Chondrocyte (in vitro differentiated cells): ENCODE results near the gene MOCS1. TPM values are rescaled to one million over a fixed set of nuclear protein-coding genes. Genes with fewer than 3 reads are reported as not detected.
"Not testable (repeated sequence)": the region's sequence is repeated elsewhere in the genome, so short reads cannot be mapped to it uniquely, and the experiment has no call there.

ENCODE experiments used
- DNase-seq: peaks from one replicate; pipeline ENCODE4 v3.0.0; 2021; ENCODE audit warnings: mixed read lengths, low spot score
- H3K27ac Mint-ChIP-seq: one replicate; pipeline ENCODE4 v1.8.0; 2021; ENCODE audit warnings: mild to moderate bottlenecking, moderate library complexity, mixed read lengths; ENCODE audit not compliant: unreplicated experiment
- H3K27me3 Mint-ChIP-seq: 2 replicates; pipeline ENCODE4 v1.8.0; 2021; ENCODE audit warnings: low read depth, mixed read lengths
- H3K36me3 Mint-ChIP-seq: 2 replicates; pipeline ENCODE4 v1.8.0; 2021; ENCODE audit warnings: low read depth, mixed read lengths
- H3K4me1 Mint-ChIP-seq: 2 replicates; pipeline ENCODE4 v1.8.0; 2021; ENCODE audit warnings: low read depth, mild to moderate bottlenecking, mixed read lengths
- H3K4me3 Mint-ChIP-seq: one replicate; pipeline ENCODE4 v1.8.0; 2021; ENCODE audit warnings: mild to moderate bottlenecking, moderate library complexity, mixed read lengths; ENCODE audit not compliant: unreplicated experiment
- H3K9me3 Mint-ChIP-seq: 2 replicates; pipeline ENCODE4 v1.8.0; 2021; ENCODE audit warnings: low read depth, mixed read lengths
- total RNA-seq: library from RNA; stranded (reverse); gene quantifications from 3 replicates; pipeline ENCODE4 v1.2.1, GENCODE V29; 2021
- TF ChIP-seq, protein P1 (sequence below): fragments of 200-600 bp; sonication (generic); IDR thresholded peaks from 2 replicates; pipeline ENCODE4 v1.5.0; 2021; ENCODE audit warnings: antibody characterized with exemption, mild to moderate bottlenecking, moderate library complexity

The MOCS1 gene
- total RNA-seq, 1 donor from 2014 or later = 35.2 TPM

DNA sequence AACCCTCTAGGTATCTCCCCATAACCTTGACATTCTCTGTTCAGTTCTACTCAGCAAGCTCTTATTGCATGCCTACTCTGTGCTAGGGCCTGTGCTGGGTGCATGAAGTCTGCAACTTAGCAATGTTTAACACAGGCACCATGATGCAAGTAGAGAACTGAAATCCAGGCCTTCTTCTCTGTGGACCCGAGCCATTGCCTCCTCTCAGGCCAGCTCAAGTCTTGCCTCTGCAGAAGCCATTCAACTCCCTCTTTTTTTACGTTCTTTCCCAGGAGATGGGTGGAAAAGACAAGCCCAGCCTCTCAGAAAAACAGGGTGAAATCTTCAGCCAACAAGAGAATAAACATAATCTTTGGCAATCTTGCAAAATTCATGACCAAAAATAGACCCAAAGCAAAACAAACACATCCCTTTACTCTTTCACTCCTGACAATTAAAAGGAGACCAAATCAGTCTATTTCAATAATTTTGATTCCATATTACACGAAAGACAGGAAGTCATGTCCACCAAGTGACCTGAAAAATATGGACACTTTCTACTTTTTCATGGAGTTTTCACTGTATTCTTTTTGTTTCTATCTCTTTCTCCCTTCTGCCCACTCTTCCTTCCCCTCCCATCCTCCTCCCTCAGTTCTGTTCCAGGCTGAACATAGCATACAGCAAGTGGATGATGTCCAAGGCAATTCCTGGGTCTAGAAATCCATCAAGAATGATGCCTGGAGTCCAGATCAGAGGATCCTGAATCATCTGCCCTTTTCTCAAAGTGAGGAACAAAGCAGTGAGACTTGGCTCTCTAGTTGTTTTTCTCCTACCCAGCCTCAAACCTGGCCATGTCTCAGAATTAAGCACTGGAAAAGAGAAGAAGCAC is 45.4 kb upstream of the MOCS1 start:
- H3K9me3 Mint-ChIP-seq = no peaks in the 10 kb centered on the region
- H3K36me3 Mint-ChIP-seq = no peaks in the 10 kb centered on the region
- no peaks in the 10 kb centered on the region for H3K27me3 Mint-ChIP-seq
- H3K27ac Mint-ChIP-seq = peak overlapping the region; percentile 90
- TF ChIP-seq, protein P1, sequence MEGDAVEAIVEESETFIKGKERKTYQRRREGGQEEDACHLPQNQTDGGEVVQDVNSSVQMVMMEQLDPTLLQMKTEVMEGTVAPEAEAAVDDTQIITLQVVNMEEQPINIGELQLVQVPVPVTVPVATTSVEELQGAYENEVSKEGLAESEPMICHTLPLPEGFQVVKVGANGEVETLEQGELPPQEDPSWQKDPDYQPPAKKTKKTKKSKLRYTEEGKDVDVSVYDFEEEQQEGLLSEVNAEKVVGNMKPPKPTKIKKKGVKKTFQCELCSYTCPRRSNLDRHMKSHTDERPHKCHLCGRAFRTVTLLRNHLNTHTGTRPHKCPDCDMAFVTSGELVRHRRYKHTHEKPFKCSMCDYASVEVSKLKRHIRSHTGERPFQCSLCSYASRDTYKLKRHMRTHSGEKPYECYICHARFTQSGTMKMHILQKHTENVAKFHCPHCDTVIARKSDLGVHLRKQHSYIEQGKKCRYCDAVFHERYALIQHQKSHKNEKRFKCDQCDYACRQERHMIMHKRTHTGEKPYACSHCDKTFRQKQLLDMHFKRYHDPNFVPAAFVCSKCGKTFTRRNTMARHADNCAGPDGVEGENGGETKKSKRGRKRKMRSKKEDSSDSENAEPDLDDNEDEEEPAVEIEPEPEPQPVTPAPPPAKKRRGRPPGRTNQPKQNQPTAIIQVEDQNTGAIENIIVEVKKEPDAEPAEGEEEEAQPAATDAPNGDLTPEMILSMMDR = no peak
- no peak overlapping the region for H3K4me3 Mint-ChIP-seq
- peaks cover 32% of the 10 kb centered on the region for H3K4me1 Mint-ChIP-seq
- DNase-seq = no peak

GRCh38 chr6:39978240-39978639 is 44.0 kb upstream of the MOCS1 start:
- no peak for DNase-seq
- Mint-ChIP-seq H3K4me3 (no peak overlapping the region), H3K4me1 (peaks cover 32% of the 10 kb centered on the region), H3K27ac (no peak overlapping the region), H3K36me3 (no peaks in the 10 kb centered on the region), H3K9me3 (no peaks in the 10 kb centered on the region), H3K27me3 (no peaks in the 10 kb centered on the region)
- TF ChIP-seq, protein P1 = no peak

DNA sequence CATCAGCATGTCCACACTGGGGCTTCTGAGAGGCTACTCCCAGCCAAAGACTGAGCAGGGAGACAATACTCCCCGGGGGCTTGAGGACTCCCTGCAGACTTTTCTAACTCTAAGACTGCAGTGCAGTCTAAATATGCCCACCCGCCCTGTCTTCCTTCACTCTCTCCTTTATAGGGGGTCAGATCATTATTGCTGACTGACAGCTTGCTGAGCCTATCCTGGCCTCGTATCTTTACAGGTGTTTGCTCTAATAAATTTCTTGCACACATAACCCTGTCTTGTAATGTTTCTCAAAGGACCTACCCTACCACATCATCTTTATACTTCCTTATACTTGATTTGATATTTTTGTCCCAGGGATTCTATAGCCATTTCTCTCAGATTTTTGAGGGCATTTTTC is 39.4 kb upstream of the MOCS1 start:
- no peak overlapping the region for H3K4me3 Mint-ChIP-seq
- peaks cover 8% of the 10 kb centered on the region for H3K4me1 Mint-ChIP-seq
- no peaks in the 10 kb centered on the region for H3K27me3 Mint-ChIP-seq
- peaks cover 5% of the 10 kb centered on the region for H3K36me3 Mint-ChIP-seq
- TF ChIP-seq, protein P1 = no peak
- H3K27ac Mint-ChIP-seq = no peak overlapping the region
- DNase-seq = no peak
- H3K9me3 Mint-ChIP-seq = peaks cover 6% of the 10 kb centered on the region

GRCh38 chr6:39972717-39973116 is 38.5 kb upstream of the MOCS1 start:
- not testable (repeated sequence) for H3K27ac Mint-ChIP-seq, DNase-seq, H3K4me3 Mint-ChIP-seq, H3K9me3 Mint-ChIP-seq, H3K27me3 Mint-ChIP-seq, H3K36me3 Mint-ChIP-seq
- peaks cover 12% of the 10 kb centered on the region for H3K4me1 Mint-ChIP-seq

- not testable (repeated sequence) for H3K36me3 Mint-ChIP-seq, DNase-seq, H3K9me3 Mint-ChIP-seq, H3K27me3 Mint-ChIP-seq, H3K4me3 Mint-ChIP-seq, H3K27ac Mint-ChIP-seq
- H3K4me1 Mint-ChIP-seq = peaks cover 13% of the 10 kb centered on the region
Measured at GRCh38 chr6:39971131-39971530, 36.9 kb upstream of the MOCS1 start.

DNA sequence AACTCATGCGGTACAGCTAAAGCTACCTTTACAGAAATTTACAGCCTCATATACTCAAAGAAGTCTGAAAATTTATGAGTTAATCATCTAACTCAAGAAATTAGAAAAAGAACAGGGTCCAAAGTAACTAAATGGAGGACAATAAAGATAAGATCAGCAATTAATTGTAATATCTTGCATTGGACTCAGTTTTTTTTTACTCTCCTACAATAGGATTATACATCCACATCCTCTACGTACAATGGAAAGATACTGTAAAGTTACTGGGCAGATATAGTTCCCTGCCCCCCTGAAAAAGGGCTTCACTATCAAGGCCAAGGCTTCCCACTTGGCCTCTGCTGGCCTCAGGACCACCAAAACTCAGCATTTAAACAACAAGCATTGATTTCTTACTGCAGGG is 31.5 kb upstream of the MOCS1 start:
- TF ChIP-seq, protein P1 = no peak
- peaks cover 8% of the 10 kb centered on the region for H3K9me3 Mint-ChIP-seq
- DNase-seq = no peak
- no peaks in the 10 kb centered on the region for H3K27me3 Mint-ChIP-seq
- no peak overlapping the region for H3K27ac Mint-ChIP-seq
- peaks cover 6% of the 10 kb centered on the region for H3K36me3 Mint-ChIP-seq
- H3K4me3 Mint-ChIP-seq = no peak overlapping the region
- H3K4me1 Mint-ChIP-seq = peaks cover 41% of the 10 kb centered on the region
